Measurements from ENCODE around the gene ELP4. TPM values are rescaled to one million over a fixed set of nuclear protein-coding genes. Genes with fewer than 3 reads are reported as not detected.

Gene ELP4
- total and polyA plus RNA-seq, 2 experiments from 2014 or later, result 12.3 to 25.1 TPM

GRCh38 chr11:31628111-31628510 lies 118.5 kb downstream of the ELP4 start:
- Histone ChIP-seq H3K27me3 (no peaks in the 10 kb centered on the region), H3K4me2 (no peak overlapping the region), H2AFZ (no peak overlapping the region), H3K4me3 (no peak overlapping the region), H3K79me2 (no peaks in the 10 kb centered on the region), H3K36me3 (replicated peaks; ENCODE audit: insufficient read depth, low read depth) (no peaks in the 10 kb centered on the region), H3K27ac (no peak overlapping the region), H3K4me1 (ENCODE audit: insufficient read depth) (no peaks in the 10 kb centered on the region), H3K9me3 (ENCODE audit: low read depth) (no peaks in the 10 kb centered on the region), H4K20me1 (ENCODE audit: insufficient read depth, poor library complexity, severe bottlenecking) (no peaks in the 10 kb centered on the region), H3K9me2 (replicated peaks; ENCODE audit: insufficient read depth) (no peaks in the 10 kb centered on the region)
- no peak for DNase-seq (ENCODE audit: low spot score)
- TF ChIP-seq CTCF (IDR thresholded peaks at IDR 0.05; ENCODE audit: poor library complexity), result no peak
- TF ChIP-seq EZH2phosphoT487 (IDR thresholded peaks at IDR 0.05; ENCODE audit: low read depth, severe bottlenecking, unreplicated experiment), result no peak
- TF ChIP-seq EZH2 (IDR thresholded peaks at IDR 0.05; ENCODE audit: borderline replicate concordance), result no peak
- 100% methylated on average over 1 of the region's 1 CpG for WGBS (ENCODE audit: low lambda C conversion rate, missing lambda C conversion rate)

GRCh38 chr11:31636983-31637382 lies 127.4 kb downstream of the ELP4 start:
- Histone ChIP-seq H4K20me1 (ENCODE audit: insufficient read depth, poor library complexity, severe bottlenecking) (no peaks in the 10 kb centered on the region), H3K4me1 (ENCODE audit: insufficient read depth) (no peaks in the 10 kb centered on the region), H3K27ac (no peak overlapping the region), H3K9me3 (ENCODE audit: low read depth) (no peaks in the 10 kb centered on the region), H3K4me3 (no peak overlapping the region), H2AFZ (no peak overlapping the region), H3K27me3 (no peaks in the 10 kb centered on the region), H3K4me2 (no peak overlapping the region), H3K9me2 (replicated peaks; ENCODE audit: insufficient read depth) (no peaks in the 10 kb centered on the region), H3K79me2 (no peaks in the 10 kb centered on the region), H3K36me3 (replicated peaks; ENCODE audit: insufficient read depth, low read depth) (no peaks in the 10 kb centered on the region)
- no peak for TF ChIP-seq EZH2 (IDR thresholded peaks at IDR 0.05; ENCODE audit: borderline replicate concordance)
- no peak for TF ChIP-seq CTCF (IDR thresholded peaks at IDR 0.05; ENCODE audit: poor library complexity)
- no peak for TF ChIP-seq EZH2phosphoT487 (IDR thresholded peaks at IDR 0.05; ENCODE audit: low read depth, severe bottlenecking, unreplicated experiment)
- 93% methylated on average over 4 of the region's 4 CpGs for WGBS (ENCODE audit: low lambda C conversion rate, missing lambda C conversion rate)
- DNase-seq (ENCODE audit: low spot score), result no peak

- Histone ChIP-seq H3K27me3 (no peaks in the 10 kb centered on the region), H2AFZ (no peak overlapping the region), H3K4me3 (no peak overlapping the region), H3K79me2 (no peaks in the 10 kb centered on the region), H3K4me1 (ENCODE audit: insufficient read depth) (no peaks in the 10 kb centered on the region), H4K20me1 (ENCODE audit: insufficient read depth, poor library complexity, severe bottlenecking) (no peaks in the 10 kb centered on the region), H3K27ac (no peak overlapping the region), H3K9me3 (ENCODE audit: low read depth) (no peaks in the 10 kb centered on the region), H3K36me3 (replicated peaks; ENCODE audit: insufficient read depth, low read depth) (no peaks in the 10 kb centered on the region), H3K9me2 (replicated peaks; ENCODE audit: insufficient read depth) (no peaks in the 10 kb centered on the region), H3K4me2 (no peak overlapping the region)
- TF ChIP-seq EZH2phosphoT487 (IDR thresholded peaks at IDR 0.05; ENCODE audit: low read depth, severe bottlenecking, unreplicated experiment), result no peak
- no peak for TF ChIP-seq CTCF (IDR thresholded peaks at IDR 0.05; ENCODE audit: poor library complexity)
- no peak for TF ChIP-seq EZH2 (IDR thresholded peaks at IDR 0.05; ENCODE audit: borderline replicate concordance)
- no peak for DNase-seq (ENCODE audit: low spot score)
Measured at GRCh38 chr11:31640611-31641010, 131.0 kb downstream of the ELP4 start.
